GM21619 (cell line): Measurements from ENCODE around the gene NEB.
"Not testable (repeated sequence)": the region's sequence is repeated elsewhere in the genome, so short reads cannot be mapped to it uniquely, and the experiment has no call there.

ENCODE experiments used
- ATAC-seq: cut with Tn5 transposase; IDR thresholded peaks from one replicate; pipeline ENCODE4 v1.9.1; 2021; ENCODE audit not compliant: unreplicated experiment

The NEB gene

DNA sequence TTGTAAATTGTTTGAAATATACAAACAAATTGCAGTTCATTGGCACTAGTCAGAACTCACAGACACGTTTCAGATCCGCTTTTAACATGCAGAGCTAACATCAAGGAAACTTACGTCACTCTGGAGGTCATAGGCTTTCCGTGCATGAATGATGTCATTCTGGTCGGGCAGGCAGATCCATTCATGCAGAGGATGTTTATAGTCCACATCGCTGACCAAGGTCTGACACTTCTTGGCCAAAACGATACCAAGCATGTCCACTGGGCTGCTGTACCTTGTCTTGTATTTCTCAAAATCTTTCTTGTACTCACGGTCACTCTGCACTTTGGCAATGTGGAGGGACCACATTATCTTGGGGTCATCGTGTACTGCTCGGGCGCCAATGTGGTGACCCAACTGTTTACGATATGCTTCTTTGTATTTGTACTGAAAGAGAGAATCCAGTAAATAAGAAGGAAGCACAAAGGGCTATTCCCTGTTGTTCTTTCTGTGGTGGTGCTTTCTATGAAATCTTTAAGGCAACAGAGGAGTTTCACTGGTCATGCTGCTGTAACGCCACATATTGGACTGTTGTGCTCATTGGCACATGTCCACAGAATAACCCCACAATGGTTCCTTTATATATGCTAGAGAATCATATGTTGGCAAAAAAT lies 114.8 kb downstream of the NEB start:
- no peak for ATAC-seq

DNA sequence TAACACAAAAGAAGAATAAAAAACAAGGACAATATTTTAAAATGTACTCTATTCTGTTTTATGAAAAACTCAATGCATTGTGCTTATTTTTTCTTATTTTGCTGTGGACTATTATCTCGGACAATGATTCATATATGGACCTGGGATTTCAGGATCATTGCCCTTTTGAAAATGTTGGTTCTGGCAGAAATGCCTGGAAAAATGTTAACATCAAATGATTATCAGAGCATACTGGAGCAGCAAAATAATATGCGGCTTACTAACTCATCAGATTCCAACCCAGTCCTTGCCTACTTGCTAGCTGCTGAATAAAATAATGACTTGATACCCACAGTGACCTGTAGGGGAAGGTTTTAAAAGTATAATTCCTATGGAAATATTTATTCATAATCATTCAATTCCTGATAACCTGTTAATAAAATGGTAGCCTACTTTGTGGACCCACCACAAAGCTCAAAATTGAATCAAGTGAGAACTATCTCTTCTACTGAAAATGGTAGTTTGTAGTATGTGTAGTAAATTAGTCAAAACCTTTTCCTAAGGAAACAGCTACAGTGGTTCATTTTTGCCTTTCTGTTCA lies 117.4 kb downstream of the NEB start:
- ATAC-seq, result no peak

DNA sequence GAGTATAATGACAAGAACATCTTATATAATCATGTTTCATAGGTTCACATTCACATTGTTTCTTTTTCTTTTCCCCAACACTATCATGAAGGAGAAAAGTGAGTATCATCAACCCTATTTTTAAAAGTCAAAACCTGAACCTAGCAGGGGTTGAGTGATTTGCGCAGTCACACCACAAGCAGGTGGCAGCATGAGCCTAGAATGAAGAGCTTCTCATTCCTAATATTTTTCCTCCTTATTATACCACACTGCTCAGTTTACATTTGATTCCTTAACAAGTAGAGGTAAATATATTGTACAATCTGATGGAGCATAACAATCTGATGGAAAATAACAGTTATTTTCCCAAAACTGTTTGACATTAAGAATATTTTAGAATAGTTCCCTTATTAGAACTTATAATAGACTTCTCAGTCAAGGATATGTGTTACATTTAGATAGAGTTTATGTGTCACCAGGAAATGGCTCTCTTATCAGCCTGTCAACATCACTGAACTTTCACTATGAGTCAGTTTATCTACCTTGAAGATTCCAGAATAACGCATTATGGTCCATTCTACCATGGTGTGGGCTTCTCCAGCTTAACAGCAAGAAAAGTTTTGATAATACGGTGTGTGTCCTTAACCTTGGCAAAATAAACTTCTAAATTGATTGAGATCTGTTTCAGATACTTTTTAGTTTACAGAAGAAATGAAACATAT lies 119.5 kb downstream of the NEB start:
- ATAC-seq, result no peak

DNA sequence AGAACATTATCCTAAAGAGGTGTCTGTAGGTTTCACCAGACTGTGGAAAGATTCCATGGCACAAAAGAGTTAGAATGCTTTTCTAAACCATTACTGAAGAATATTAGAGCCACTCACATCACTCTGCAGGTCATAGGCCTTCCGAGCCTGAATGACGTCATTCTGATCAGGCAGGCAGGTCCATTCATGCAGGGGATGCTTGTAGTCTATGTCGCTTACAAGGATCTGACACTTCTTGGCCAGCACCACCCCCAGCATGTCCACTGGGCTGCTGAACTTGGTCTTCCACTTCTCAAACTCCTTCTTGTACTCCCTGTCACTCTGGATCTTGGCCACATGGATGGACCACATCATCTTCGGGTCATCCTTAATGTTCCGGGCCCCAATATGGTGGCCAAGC lies 120.1 kb downstream of the NEB start:
- ATAC-seq, result no peak

DNA sequence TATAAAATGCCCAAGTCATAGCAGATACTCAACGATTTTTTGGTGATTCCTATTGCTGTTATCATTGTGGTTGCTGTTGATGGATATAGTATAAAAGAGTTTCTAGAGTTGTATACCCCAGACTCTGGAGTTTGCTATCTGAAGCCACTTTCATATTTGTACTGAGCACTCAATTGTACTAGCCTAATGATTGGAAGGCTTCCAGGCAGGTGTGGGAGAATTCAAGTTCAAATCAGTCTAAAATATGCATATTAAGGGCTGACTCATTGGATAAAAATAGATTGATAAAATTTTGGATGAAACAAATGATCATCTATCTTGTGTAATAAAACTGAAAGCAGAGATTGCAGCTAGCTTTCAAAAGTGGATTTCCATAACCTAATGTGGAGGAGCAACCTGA lies 122.9 kb downstream of the NEB start:
- no peak for ATAC-seq

DNA sequence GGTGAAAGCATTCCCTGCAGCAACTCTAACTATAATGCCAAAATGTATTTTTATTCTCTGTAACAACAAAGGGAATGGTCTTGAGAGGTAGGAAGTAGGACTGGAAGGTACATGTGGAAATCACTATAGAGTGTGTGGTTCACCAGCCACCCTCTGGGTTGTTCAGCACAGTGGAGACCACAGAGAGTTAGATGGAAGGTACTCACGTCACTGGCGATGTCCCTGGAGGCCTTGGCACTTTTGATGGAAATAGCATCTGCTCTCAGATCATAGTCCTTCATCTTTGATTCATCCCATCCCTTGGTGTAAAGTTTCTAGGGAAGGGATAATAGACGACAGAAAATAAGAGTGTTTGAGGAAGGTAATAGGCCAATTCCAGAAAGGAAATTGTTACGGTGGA lies 124.0 kb downstream of the NEB start:
- no peak for ATAC-seq

DNA sequence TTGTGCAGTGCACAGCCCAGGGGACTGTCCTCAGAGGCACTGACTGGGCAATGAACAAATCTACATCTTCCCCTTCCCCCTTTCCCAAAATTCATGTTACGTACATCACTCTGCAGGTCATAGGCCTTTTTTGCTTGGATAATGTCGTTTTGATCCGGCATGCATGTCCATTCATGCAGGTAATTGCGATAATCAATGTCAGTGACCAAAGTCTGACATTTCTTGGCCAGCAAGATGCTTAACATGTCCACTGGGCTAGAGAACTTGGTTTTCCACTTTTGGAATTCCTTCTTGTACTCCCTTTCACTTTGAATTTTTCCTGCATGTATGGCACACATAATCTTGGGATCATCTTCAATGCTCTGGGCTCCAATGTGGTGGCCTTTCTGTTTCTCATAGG lies 124.6 kb downstream of the NEB start:
- ATAC-seq, result no peak

DNA sequence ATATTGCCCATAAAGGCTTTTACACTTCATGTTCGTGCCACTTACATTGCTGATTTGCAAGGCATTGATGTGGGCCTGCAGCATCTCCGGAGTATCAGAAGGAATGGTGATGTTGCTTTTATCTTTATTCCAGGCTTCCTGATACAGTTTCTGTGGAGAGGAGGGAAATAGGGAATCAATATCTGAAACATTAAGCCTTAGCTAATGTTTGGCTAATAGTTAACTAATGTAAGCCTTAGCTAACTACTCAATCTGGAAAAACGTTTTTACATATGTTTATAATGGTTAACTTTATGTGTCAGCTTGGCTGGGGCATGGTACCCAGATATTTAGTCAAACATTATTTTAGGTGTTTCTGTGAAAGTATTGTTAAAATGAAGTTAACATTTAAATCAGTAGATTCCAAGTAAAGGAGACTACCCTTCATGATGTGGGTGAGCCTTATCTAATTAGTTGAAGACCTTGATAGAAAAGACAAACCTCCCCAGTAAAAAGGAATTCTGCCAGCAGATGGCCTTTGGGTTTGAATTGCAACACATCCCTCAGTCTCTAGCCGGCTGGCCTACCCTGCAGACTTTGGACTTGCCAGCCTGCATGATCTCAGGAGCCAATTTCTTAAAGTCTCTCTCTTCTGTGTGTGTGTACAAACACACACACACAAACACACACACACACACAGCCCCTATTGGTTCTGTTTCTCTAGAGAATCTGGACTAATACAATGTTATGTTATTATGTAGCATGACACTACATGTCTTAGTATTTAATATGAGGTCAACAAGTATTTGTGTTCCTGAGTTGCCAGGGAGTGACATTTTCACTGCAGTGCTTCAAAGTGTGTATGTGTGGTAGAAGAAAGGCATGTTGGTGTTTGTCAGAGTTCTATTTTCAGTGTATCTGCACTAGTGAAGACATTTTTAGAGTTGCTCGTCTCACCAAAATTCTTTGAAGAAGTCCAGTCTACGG lies 126.5 kb downstream of the NEB start:
- not testable (repeated sequence) for ATAC-seq

DNA sequence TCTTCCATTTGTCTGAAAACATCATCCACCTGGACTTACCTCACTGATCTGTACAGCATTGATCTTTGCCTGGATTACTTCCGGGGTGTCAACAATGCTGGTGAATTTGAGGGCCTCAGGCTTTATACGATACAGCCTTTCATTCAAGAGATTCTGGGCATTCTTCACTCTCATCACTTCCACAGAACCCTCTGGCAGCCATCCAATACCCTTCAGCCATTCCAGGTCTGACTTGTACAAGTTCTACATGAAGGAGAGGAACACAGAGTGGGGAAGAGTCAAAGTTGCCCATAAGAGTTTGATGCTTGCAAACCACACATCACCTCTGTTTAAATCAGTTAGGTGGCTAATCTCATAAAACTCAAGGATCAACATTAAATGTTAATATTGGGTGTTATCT lies 130.7 kb downstream of the NEB start:
- not testable (repeated sequence) for ATAC-seq

DNA sequence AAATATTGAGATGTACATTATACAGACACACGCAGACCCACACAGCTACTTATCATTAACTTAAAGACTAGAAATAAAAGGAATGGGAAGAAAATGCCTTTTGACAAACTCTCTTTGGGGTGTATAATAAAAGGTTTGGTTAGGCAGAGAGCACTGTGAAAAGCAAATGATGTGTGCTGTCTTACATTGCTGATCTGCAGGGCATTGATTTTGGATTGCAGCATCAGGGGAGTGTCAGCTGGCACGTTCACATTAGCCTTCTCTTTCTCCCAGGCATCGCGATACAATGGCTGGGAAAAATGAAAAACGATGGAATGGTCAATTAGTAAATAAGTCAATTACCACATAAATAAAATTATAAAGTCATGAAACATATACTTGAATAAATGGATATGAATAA lies 131.9 kb downstream of the NEB start:
- ATAC-seq, result not testable (repeated sequence)

DNA sequence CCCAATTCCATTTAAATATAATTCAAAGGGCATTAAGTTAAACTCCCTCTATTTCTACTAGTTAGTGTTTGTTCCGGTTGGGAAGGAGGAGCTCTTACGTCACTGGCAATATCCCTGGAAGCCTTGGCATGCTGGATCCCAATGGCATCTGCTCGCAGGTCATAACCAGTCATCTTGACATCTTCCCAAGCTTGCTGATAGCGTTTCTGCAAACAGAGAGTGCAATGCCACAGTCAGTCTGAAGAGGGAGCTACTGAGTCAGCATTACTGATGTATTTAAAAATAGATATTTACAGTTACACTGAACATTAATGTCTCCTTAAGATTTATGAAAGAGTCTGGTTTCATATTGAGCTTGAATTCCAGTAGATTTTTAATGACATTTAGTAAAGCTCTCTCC lies 132.5 kb downstream of the NEB start:
- ATAC-seq, result not testable (repeated sequence)

DNA sequence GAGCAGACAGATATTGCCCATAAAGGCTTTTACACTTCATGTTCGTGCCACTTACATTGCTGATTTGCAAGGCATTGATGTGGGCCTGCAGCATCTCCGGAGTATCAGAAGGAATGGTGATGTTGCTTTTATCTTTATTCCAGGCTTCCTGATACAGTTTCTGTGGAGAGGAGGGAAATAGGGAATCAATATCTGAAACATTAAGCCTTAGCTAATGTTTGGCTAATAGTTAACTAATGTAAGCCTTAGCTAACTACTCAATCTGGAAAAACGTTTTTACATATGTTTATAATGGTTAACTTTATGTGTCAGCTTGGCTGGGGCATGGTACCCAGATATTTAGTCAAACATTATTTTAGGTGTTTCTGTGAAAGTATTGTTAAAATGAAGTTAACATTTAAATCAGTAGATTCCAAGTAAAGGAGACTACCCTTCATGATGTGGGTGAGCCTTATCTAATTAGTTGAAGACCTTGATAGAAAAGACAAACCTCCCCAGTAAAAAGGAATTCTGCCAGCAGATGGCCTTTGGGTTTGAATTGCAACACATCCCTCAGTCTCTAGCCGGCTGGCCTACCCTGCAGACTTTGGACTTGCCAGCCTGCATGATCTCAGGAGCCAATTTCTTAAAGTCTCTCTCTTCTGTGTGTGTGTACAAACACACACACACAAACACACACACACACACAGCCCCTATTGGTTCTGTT lies 137.2 kb downstream of the NEB start:
- ATAC-seq, result not testable (repeated sequence)

DNA sequence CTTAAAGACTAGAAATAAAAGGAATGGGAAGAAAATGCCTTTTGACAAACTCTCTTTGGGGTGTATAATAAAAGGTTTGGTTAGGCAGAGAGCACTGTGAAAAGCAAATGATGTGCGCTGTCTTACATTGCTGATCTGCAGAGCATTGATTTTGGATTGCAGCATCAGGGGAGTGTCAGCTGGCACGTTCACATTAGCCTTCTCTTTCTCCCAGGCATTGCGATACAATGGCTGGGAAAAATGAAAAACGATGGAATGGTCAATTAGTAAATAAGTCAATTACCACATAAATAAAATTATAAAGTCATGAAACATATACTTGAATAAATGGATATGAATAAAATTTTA lies 142.4 kb downstream of the NEB start:
- ATAC-seq, result not testable (repeated sequence)

DNA sequence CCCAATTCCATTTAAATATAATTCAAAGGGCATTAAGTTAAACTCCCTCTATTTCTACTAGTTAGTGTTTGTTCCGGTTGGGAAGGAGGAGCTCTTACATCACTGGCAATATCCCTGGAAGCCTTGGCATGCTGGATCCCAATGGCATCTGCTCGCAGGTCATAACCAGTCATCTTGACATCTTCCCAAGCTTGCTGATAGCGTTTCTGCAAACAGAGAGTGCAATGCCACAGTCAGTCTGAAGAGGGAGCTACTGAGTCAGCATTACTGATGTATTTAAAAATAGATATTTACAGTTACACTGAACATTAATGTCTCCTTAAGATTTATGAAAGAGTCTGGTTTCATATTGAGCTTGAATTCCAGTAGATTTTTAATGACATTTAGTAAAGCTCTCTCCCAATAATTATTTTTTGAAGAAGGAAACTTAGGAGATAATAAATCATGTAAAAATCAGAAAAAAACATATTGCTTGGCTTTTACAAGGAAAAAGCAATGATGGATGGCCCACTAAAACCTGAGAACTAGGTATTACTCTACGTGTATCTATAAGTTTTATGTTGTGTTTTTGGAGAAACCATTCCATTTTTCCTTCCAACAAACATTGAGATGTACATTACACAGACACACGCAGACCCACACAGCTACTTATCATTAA lies 142.9 kb downstream of the NEB start:
- not testable (repeated sequence) for ATAC-seq

DNA sequence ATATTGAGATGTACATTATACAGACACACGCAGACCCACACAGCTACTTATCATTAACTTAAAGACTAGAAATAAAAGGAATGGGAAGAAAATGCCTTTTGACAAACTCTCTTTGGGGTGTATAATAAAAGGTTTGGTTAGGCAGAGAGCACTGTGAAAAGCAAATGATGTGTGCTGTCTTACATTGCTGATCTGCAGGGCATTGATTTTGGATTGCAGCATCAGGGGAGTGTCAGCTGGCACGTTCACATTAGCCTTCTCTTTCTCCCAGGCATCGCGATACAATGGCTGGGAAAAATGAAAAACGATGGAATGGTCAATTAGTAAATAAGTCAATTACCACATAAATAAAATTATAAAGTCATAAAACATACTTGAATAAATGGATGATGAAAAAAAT lies 153.0 kb downstream of the NEB start:
- not testable (repeated sequence) for ATAC-seq

DNA sequence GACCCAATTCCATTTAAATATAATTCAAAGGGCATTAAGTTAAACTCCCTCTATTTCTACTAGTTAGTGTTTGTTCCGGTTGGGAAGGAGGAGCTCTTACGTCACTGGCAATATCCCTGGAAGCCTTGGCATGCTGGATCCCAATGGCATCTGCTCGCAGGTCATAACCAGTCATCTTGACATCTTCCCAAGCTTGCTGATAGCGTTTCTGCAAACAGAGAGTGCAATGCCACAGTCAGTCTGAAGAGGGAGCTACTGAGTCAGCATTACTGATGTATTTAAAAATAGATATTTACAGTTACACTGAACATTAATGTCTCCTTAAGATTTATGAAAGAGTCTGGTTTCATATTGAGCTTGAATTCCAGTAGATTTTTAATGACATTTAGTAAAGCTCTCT lies 153.6 kb downstream of the NEB start:
- not testable (repeated sequence) for ATAC-seq

DNA sequence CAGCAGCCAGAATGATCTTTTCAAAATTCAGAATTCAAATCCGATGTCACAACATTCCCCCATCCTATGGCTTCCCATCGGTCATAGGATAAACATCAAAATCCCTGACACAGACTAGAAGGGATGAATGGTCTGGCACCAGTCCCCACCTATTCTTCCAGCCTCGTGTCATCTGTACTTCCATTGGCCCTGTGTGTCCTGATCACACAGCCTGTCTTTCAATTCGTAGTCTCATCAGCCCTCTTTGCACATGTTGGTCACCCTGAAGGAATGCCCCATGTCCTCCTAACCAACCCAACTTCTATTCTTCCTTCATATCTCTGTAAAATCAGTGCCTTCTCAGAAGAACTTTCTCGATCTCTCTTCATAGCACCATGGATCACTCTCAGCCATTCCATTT lies 157.2 kb downstream of the NEB start:
- ATAC-seq, result no peak

DNA sequence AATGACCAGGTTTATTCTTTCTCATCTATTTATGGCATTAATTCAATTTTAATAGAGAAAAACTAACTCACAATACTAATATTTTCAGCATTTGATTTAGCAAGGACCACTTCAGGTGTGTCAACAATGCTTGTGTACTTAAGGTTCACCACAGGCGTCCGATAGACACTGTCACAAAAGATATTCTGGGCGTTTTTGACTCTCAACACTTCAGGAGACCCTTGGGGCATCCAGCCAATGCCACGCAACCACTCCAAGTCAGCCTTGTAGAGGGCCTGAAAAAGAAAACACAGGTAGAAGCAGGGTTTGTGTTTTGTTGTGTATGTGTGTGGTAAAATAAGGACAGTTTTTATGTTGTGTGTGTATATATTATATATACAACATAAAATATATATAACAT lies 158.2 kb downstream of the NEB start:
- ATAC-seq, result no peak

DNA sequence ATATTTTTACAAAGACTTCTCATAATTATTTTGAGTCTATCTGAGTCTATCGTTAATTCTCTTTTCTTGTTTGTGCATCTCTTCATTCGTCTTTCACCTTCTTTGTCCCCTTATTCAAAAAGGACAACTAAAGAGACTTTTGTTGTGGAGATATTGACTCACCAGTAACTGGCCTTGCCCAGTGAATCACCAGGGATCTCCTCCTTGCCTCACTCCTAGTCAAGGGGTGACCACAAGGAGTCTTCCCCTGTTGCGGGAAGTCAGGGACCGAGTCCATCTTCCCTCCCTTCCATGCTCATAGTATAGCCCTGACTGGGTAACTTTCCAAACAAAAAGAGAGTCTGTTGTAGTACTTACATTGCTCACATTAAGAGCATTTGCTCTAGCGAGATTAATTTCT lies 158.9 kb downstream of the NEB start:
- no peak for ATAC-seq

DNA sequence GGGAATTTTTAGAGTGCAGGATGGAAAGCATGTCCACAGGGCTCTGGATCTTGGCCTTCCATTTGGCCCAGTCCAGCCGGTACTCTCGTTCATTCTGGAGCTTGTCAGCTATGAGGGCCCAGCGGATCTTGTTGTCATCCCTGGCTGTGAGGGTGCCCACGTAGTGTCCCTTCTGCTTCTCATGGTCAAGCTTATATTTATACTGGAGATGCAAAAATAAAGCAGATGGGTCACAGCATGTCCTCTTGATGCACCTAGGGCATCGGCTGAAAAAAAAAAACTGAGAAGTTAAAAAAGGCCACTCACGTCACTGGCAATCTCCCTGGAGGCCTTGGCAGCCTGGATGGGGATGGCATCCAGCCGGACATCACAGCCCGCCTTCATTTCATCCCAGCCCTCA lies 164.1 kb downstream of the NEB start:
- no peak for ATAC-seq
